Heart left ventricle (tissue), 13 donors: ENCODE measurements around the gene UMODL1.

ENCODE experiments used
- POLR2A ChIP-seq, 2 donors: fragments of 450-650 bp; IDR thresholded peaks; one replicate each; pipeline ENCODE4 v1.6.1; 2017; ENCODE audit warnings: antibody characterized with exemption in 2 of 2, mild to moderate bottlenecking in 2 of 2, moderate library complexity in 2 of 2
- TF ChIP-seq, protein P1 (sequence below), 12 donors: fragments of 200-600 bp; sonication (generic) in 4 of 12; IDR thresholded peaks; one replicate each; pipeline versions ENCODE4 v1.5.0 to v1.8.0; 2018 to 2022; ENCODE audit warnings: antibody characterized with exemption in 12 of 12, mild to moderate bottlenecking in 5 of 12
- donor health status: ischemic (EF 13 %, LVEDD 7.1; RV severe dilation, severe dysfunction).
- donor health status: DM: no; HTN: yes; CAD: no.
- donor health status: DM: no; HTN: no; CAD: no.
- donor health status: ischemic (EF 25% LVEDD 6.9; RV normal size, moderate dysfunction).
- donor health status: ischemic (EF 25% LVEDD 5.7; RV mildly dilated, moderate dysfunction).
- donor health status: ischemic (EF 35%, LVEDD 5.7; RV mildly dilated, moderate dysfunction).
- donor health status: nonischemic (EF 11% LVEDD 7.7; RV severe dilation, severe dysfunction).
- donor health status: DM: yes; HTN: yes; CAD: no.
- donor health status: PGD.
- donor health status: ischemic (EF 29% LVEDD 5.4; RV normal size, mild dysfunction).
- donor health status: nonischemic (EF 23%, LVEDD 6.1; RV moderate dilation, normal function).

DNA sequence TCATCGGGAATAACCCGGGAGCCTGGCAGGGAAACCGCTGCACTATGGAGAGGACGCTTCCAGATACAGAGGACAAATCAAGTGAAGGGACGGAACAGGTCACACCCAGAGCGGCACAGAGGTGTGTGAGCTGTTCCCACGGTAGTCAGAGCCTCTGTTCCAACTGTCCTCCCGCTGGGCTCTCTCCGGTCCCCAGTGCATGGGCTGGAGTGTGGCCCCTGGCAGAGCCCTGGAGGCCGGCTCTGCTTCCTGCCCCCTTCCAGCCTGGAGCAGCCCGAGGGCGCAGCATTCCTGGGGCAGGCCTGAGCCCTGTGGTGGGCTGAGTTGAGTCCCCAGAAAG is 49.1 kb upstream of the UMODL1 start:
- TF ChIP-seq, protein P1, sequence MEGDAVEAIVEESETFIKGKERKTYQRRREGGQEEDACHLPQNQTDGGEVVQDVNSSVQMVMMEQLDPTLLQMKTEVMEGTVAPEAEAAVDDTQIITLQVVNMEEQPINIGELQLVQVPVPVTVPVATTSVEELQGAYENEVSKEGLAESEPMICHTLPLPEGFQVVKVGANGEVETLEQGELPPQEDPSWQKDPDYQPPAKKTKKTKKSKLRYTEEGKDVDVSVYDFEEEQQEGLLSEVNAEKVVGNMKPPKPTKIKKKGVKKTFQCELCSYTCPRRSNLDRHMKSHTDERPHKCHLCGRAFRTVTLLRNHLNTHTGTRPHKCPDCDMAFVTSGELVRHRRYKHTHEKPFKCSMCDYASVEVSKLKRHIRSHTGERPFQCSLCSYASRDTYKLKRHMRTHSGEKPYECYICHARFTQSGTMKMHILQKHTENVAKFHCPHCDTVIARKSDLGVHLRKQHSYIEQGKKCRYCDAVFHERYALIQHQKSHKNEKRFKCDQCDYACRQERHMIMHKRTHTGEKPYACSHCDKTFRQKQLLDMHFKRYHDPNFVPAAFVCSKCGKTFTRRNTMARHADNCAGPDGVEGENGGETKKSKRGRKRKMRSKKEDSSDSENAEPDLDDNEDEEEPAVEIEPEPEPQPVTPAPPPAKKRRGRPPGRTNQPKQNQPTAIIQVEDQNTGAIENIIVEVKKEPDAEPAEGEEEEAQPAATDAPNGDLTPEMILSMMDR (IDR thresholded peaks at IDR 0.05) = no peak
- TF ChIP-seq POLR2A (IDR thresholded peaks at IDR 0.05) = no peak
